HG03066 (cell line): Measurements from ENCODE around the gene PCDHB9.
"Not testable (repeated sequence)": the region's sequence is repeated elsewhere in the genome, so short reads cannot be mapped to it uniquely, and the experiment has no call there.

Experiments used
- ATAC-seq: cut with Tn5 transposase; IDR thresholded peaks from one replicate; pipeline ENCODE4 v1.9.1; 2021; ENCODE audit warnings: low read depth; ENCODE audit not compliant: unreplicated experiment

Gene PCDHB9

DNA sequence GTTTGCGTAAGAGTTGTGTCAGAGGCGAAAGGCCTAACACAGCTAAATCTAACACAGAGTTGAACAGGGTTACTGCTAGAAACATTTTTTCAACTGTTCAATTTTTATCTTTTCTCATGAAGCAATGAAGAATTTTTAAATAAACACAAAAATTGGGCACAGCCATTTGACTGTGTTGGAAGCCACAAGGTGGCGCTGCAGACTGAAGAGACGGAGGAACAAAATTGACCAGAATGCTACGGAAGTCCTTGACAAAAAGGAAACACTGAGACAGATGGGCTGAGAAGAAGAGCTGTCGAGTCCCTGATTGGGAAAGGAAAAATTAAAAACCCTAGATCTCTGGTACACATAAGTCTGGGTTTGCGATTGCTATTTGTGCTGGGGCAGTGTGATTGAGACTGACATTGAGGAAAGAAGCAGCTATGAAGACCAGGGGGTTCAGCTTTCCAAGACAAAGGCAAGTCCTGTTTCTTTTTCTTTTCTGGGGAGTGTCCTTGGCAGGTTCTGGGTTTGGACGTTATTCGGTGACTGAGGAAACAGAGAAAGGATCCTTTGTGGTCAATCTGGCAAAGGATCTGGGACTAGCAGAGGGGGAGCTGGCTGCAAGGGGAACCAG lies at the start of gene PCDHB9:
PCDHB9 (plus strand) TSS at position 265 of the 616 bp plus-strand sequence; CDS start at position 423, 158 bp downstream.
- ATAC-seq = no peak

GRCh38 chr5:141137346-141137745 lies 49.6 kb upstream of the PCDHB9 start:
- not testable (repeated sequence) for ATAC-seq

- ATAC-seq = no peak
Observed at GRCh38 chr5:141149812-141150211, 37.1 kb upstream of the PCDHB9 start, which contains the start of gene PCDHB6. TSS of gene PCDHB6 (plus strand) at chr5:141150057. CDS start at chr5:141150258, 201 bp downstream.

GRCh38 chr5:141150224-141150992 lies 36.6 kb upstream of the PCDHB9 start:
- ATAC-seq = no peak

GRCh38 chr5:141150993-141151325 lies 36.0 kb upstream of the PCDHB9 start:
- no peak for ATAC-seq

DNA sequence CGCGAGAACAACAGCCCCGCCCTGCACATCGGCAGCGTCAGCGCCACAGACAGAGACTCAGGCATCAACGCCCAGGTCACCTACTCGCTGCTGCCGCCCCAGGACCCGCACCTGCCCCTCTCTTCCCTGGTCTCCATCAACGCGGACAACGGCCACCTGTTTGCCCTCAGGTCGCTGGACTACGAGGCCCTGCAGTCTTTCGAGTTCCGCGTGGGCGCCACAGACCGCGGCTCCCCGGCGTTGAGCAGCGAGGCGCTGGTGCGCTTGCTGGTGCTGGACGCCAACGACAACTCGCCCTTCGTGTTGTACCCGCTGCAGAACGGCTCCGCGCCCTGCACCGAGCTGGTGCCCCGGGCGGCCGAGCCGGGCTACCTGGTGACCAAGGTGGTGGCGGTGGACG lies 35.3 kb upstream of the PCDHB9 start:
- ATAC-seq = not testable (repeated sequence)

GRCh38 chr5:141152096-141152495 lies 34.9 kb upstream of the PCDHB9 start:
- not testable (repeated sequence) for ATAC-seq

DNA sequence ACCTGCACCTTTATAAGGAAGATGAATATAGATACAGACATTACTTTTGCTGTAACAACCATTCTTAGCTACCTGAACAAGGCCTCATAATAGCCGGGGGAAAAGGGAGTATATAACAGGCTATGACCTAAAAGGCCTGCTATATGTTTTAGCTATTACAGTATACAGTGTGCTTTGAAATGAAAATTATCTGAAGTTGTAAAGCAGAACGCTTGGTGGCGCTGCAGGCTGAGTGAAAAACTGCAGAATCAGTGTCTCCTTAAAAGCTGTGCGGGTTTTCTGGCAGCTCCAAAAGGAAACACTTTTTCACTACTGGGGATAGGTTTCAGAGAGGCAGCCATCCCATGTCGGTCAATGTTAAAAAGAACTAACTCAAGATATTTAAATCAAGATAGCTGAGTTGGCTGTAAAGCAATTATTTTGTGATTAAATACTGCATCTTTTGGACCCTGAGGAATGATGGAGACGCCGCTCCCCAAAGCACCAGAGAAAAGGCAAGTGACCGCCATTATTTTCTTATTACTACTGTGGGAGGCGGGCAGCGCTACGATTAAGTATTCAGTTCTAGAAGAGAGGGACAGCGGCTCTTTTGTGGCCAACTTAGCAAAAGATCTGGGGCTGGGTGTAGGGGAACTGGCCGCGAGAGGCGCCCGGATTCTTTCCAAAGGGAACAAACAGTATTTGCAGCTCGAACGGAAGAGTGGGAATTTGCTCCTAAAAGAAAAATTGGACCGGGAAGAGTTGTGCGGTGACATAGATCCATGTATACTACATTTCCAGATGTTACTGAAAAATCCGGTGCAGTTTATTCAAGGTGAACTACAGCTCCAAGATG lies 31.2 kb upstream of the PCDHB9 start:
- no peak for ATAC-seq

DNA sequence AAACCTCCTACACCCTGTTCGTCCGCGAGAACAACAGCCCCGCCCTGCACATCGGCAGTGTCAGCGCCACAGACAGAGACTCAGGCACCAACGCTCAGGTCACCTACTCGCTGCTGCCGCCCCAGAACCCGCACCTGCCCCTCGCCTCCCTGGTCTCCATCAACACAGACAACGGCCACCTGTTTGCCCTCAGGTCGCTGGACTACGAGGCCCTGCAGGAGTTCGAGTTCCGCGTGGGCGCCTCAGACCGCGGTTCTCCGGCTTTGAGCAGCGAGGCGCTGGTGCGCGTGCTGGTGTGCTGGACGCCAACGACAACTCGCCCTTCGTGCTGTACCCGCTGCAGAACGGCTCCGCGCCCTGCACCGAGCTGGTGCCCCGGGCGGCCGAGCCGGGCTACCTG lies 29.6 kb upstream of the PCDHB9 start:
- not testable (repeated sequence) for ATAC-seq

DNA sequence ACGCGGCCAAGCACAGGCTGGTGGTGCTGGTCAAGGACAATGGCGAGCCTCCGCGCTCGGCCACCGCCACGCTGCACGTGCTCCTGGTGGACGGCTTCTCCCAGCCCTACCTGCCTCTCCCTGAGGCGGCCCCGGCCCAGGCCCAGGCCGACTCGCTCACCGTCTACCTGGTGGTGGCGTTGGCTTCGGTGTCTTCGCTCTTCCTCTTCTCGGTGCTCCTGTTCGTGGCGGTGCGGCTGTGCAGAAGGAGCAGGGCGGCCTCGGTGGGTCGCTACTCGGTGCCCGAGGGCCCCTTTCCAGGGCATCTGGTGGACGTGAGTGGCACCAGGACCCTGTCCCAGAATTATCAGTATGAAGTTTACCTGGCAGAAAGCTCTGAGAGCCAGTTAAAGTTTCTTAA lies 29.1 kb upstream of the PCDHB9 start:
- not testable (repeated sequence) for ATAC-seq

DNA sequence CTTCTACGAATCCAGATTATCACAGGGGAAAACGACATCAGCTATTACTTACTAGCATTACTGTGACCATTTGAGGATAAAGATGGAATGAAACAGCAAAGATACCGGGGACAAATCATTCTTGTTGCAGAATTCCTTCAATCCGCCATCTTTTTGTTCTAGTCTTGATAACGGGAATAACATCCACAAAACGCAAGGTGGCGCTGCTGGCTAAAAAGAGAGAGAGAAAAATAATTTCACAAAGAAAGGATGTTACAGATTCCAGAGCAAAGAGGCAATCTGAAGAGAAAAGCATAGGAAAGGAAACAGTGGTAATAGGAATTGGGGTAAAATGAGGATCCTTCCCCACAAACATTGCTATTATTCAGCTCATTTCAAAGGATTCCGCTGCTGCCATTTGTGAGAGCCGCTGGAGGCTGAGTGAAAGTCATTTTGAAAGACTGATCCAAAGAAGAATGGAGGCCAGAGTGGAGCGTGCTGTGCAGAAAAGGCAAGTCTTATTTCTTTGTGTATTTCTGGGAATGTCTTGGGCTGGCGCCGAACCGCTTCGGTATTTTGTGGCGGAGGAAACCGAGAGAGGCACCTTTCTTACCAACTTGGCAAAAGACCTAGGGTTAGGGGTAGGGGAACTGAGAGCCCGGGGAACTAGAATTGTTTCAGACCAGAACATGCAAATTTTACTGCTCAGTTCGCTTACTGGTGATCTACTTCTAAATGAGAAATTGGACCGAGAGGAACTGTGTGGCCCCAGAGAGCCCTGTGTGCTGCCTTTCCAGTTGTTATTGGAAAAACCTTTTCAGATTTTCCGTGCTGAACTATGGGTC lies 14.4 kb upstream of the PCDHB9 start, which contains the start of gene PCDHB7:
PCDHB7 (plus strand) TSS at position 264 of the 824 bp plus-strand sequence; CDS start at position 456, 192 bp downstream.
- no peak for ATAC-seq

DNA sequence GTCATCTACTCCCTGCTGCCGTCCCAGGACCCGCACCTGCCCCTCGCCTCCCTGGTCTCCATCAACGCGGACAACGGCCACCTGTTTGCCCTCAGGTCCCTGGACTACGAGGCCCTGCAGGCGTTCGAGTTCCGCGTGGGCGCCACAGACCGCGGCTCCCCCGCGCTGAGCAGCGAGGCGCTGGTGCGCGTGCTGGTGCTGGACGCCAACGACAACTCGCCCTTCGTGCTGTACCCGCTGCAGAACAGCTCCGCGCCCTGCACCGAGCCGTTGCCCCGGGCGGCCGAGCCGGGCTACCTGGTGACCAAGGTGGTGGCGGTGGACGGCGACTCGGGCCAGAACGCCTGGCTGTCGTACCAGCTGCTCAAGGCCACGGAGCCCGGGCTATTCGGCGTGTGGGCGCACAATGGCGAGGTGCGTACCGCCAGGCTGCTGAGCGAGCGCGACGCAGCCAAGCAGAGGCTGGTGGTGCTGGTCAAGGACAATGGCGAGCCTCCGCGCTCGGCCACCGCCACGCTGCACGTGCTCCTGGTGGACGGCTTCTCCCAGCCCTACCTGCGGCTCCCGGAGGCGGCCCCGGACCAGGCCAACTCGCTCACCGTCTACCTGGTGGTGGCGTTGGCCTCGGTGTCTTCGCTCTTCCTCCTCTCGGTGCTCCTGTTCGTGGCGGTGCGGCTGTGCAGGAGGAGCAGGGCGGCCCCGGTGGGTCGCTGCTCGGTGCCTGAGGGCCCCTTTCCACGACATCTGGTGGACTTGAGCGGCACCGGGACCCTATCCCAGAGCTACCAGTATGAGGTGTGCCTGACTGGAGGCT lies 12.5 kb upstream of the PCDHB9 start:
- not testable (repeated sequence) for ATAC-seq

GRCh38 chr5:141175933-141176332 lies 11.0 kb upstream of the PCDHB9 start:
- ATAC-seq = no peak

- not testable (repeated sequence) for ATAC-seq
Observed at GRCh38 chr5:141177577-141178191, 9.3 kb upstream of the PCDHB9 start, which contains the start of gene PCDHB8. TSS of gene PCDHB8 (plus strand) at chr5:141177790. CDS start at chr5:141178035, 245 bp downstream.

- not testable (repeated sequence) for ATAC-seq
Observed at GRCh38 chr5:141179371-141179770, 7.6 kb upstream of the PCDHB9 start.

DNA sequence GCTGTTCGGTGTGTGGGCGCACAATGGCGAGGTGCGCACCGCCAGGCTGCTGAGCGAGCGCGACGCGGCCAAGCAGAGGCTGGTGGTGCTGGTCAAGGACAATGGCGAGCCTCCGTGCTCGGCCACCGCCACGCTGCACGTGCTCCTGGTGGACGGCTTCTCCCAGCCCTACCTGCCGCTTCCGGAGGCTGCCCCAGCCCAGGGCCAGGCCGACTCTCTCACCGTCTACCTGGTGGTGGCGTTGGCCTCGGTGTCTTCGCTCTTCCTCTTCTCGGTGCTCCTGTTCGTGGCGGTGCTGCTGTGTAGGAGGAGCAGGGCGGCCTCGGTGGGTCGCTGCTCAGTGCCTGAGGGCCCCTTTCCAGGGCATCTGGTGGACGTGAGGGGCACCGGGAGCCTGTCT lies 7.1 kb upstream of the PCDHB9 start:
- ATAC-seq = not testable (repeated sequence)

GRCh38 chr5:141180313-141180712 lies 6.6 kb upstream of the PCDHB9 start:
- no peak for ATAC-seq

GRCh38 chr5:141182248-141182647 lies 4.7 kb upstream of the PCDHB9 start, which contains the start of gene PCDHB16:
TSS of gene PCDHB16 (plus strand) at chr5:141182387. CDS start at chr5:141182560, 173 bp downstream.
- ATAC-seq = no peak
